ENCODE measurements around the gene LARP4B. TPM values are rescaled to one million over a fixed set of nuclear protein-coding genes. Genes with fewer than 3 reads are reported as not detected.

LARP4B gene
- total and polyA plus RNA-seq, 2 of the 13 experiments (the other 11 are each of a cell fraction or from before 2014, with no cell fraction given) = 19.5 to 30.2 TPM

DNA sequence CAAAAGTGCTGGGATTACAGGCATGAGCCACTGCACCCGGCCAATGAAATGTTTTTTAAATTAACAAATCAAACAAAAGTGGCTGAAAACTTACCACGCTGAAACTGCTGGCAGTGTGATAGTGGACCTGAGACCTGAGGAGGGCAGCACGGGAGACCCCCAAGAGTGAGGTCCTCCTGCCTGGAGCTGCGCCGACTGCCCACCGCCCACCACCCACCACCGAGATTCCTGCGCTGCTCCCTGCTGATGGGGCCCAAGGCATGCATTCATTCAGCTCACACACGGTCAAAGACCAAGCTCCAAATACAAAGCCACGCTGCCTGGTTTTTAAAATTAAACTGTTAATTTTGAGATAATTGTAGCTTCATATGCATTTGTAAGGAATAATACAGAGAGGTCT is 16.4 kb upstream of the LARP4B start:
- H3K27ac ChIP-seq (ENCODE audit: extremely low read length, insufficient read depth, low read length) = no peak overlapping the region
- BruUV-seq (replicated peaks) = no TSS peak
- no peaks in the 10 kb centered on the region for H3K36me3 ChIP-seq (replicated peaks in 1 of 2; ENCODE audit: control insufficient read depth in 1 of 2, insufficient read depth in 2 of 2, low read length in 2 of 2)
- intact Hi-C loops (cut with micrococcal nuclease; ENCODE audit: unreplicated experiment) (no loop called here), in situ Hi-C loops (cut with HindIII; ENCODE audit: extremely low pct_ligation_motif_present, low pct_unique_long_range_greater_than_20kb) (no loop called here)
- ATAC-seq = no peak
- no peak overlapping the region for H3K9ac ChIP-seq (ENCODE audit: insufficient read depth, low read depth, low read length)
- DNase-seq (ENCODE audit: low spot score) = no peak
- TF ChIP-seq ZNF143 (CRISPR knock-in tag; IDR thresholded peaks at IDR 0.05) (no peak), NFIB (CRISPR knock-in tag; IDR thresholded peaks at IDR 0.05; ENCODE audit: borderline replicate concordance) (no peak), ZMYM3 (CRISPR knock-in tag; IDR thresholded peaks at IDR 0.05) (no peak), ZNF446 (CRISPR knock-in tag; IDR thresholded peaks at IDR 0.05) (no peak), ETV5 (CRISPR knock-in tag; IDR thresholded peaks at IDR 0.05; ENCODE audit: borderline replicate concordance) (no peak), FOXA3 (CRISPR knock-in tag; IDR thresholded peaks at IDR 0.05) (no peak), ZNF850 (CRISPR knock-in tag; conservative IDR thresholded peaks at IDR 0.05) (no peak), JUNB (CRISPR knock-in tag; IDR thresholded peaks at IDR 0.05; ENCODE audit: borderline replicate concordance) (no peak), ZNF768 (CRISPR knock-in tag; IDR thresholded peaks at IDR 0.05) (no peak), ZNF563 (CRISPR knock-in tag; IDR thresholded peaks at IDR 0.05) (no peak), ZNF367 (CRISPR knock-in tag; IDR thresholded peaks at IDR 0.05; ENCODE audit: borderline replicate concordance) (no peak)
- H2AFZ ChIP-seq (ENCODE audit: low read length) = no peak overlapping the region
- no peaks in the 10 kb centered on the region for H3K79me2 ChIP-seq (ENCODE audit: insufficient read depth, low read length)
- ChIA-PET POLR2A (no interaction called here), CTCF (ENCODE audit: low intra/inter-chr PET ratio, low total read pairs) (no interaction called here)
- H3K9me3 ChIP-seq (ENCODE audit: low read length) = no peaks in the 10 kb centered on the region
- no peak for FAIRE-seq
- no peak overlapping the region for H3K4me3 ChIP-seq (replicated peaks in 1 of 3; ENCODE audit: insufficient read depth in 1 of 3, low read depth in 2 of 3, low read length in 3 of 3)
- H3K27me3 ChIP-seq (ENCODE audit: control insufficient read depth in 1 of 2, insufficient read depth in 2 of 2, low read length in 2 of 2) = peaks cover 3 to 53% of the 10 kb centered on the region in 2 experiments
- WGBS (ENCODE audit: low lambda C conversion rate) = 67% methylated on average over 9 of the region's 10 CpGs
- H3K4me1 ChIP-seq (ENCODE audit: insufficient read depth, low read length) = peaks cover 26% of the 10 kb centered on the region
- no peaks in the 10 kb centered on the region for H4K20me1 ChIP-seq (ENCODE audit: insufficient read depth, low read length)
- H3K4me2 ChIP-seq (ENCODE audit: low read depth, low read length) = no peak overlapping the region

DNA sequence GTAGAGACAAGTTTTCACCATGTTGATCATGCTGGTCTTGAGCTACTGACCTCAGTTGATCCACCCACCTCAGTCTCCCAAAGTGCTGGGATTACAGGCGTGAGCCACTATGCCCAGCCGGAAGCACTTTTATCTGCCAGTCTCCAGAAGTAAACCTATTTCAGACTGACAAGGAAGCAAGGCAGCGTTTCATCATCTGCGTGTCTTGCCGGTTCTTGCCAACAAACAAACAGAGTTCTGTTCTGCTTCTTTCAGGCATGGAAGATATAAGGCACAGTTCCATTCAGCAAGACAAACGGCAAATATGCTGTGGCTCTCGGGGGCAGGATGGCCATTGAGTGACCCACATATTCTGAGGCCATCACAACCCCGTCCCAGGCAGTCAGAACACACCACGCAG is 15.5 kb upstream of the LARP4B start:
- WGBS (ENCODE audit: low lambda C conversion rate) = 32% methylated on average over 9 of the region's 9 CpGs
- Histone ChIP-seq H3K36me3 (replicated peaks in 1 of 2; ENCODE audit: control insufficient read depth in 1 of 2, insufficient read depth in 2 of 2, low read length in 2 of 2) (no peaks in the 10 kb centered on the region), H3K4me1 (ENCODE audit: insufficient read depth, low read length) (peaks cover 26% of the 10 kb centered on the region), H2AFZ (ENCODE audit: low read length) (no peak overlapping the region), H3K27me3 (ENCODE audit: control insufficient read depth in 1 of 2, insufficient read depth in 2 of 2, low read length in 2 of 2) (peaks cover 3 to 53% of the 10 kb centered on the region in 2 experiments), H3K9ac (ENCODE audit: insufficient read depth, low read depth, low read length) (no peak overlapping the region), H3K4me3 (replicated peaks in 1 of 3; ENCODE audit: insufficient read depth in 1 of 3, low read depth in 2 of 3, low read length in 3 of 3) (no peak overlapping the region), H3K4me2 (ENCODE audit: low read depth, low read length) (peak overlapping the region; percentile 6; the same call in 1 of the 2 replicates), H3K27ac (ENCODE audit: extremely low read length, insufficient read depth, low read length) (no peak overlapping the region), H4K20me1 (ENCODE audit: insufficient read depth, low read length) (no peaks in the 10 kb centered on the region), H3K79me2 (ENCODE audit: insufficient read depth, low read length) (no peaks in the 10 kb centered on the region), H3K9me3 (ENCODE audit: low read length) (no peaks in the 10 kb centered on the region)
- TF ChIP-seq JUNB (CRISPR knock-in tag; IDR thresholded peaks at IDR 0.05; ENCODE audit: borderline replicate concordance) (no peak), KLF6 (CRISPR knock-in tag; IDR thresholded peaks at IDR 0.05) (no peak), MZF1 (CRISPR knock-in tag; IDR thresholded peaks at IDR 0.05; ENCODE audit: borderline replicate concordance) (no peak), TARDBP (CRISPR knock-in tag; IDR thresholded peaks at IDR 0.05) (no peak), ZNF136 (CRISPR knock-in tag; IDR thresholded peaks at IDR 0.05; ENCODE audit: low read depth) (no peak)
- TF ChIP-seq, protein P1, sequence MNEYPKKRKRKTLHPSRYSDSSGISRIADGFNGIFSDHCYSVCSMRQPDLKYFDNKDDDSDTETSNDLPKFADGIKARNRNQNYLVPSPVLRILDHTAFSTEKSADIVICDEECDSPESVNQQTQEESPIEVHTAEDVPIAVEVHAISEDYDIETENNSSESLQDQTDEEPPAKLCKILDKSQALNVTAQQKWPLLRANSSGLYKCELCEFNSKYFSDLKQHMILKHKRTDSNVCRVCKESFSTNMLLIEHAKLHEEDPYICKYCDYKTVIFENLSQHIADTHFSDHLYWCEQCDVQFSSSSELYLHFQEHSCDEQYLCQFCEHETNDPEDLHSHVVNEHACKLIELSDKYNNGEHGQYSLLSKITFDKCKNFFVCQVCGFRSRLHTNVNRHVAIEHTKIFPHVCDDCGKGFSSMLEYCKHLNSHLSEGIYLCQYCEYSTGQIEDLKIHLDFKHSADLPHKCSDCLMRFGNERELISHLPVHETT (CRISPR knock-in tag; conservative IDR thresholded peaks at IDR 0.05) = no peak
- BruUV-seq (replicated peaks) = no TSS peak
- DNase-seq (ENCODE audit: low spot score) (no peak), FAIRE-seq (no peak), ATAC-seq (no peak)
- ChIA-PET POLR2A (no interaction called here), CTCF (ENCODE audit: low intra/inter-chr PET ratio, low total read pairs) (no interaction called here)
- in situ Hi-C loops (cut with HindIII; ENCODE audit: extremely low pct_ligation_motif_present, low pct_unique_long_range_greater_than_20kb) (no loop called here), intact Hi-C loops (cut with micrococcal nuclease; ENCODE audit: unreplicated experiment) (no loop called here)
